RWPE2 (cell line): ENCODE measurements around the gene MAGEA8.

Experiments
- ATAC-seq: fragments of 200-7000 bp; cut with Tn5 transposase; 3 replicates; pipeline ENCODE4 v1.9.1; 2021; ENCODE audit warnings: low read depth
- DNase-seq: peaks from one replicate; pipeline ENCODE4 v3.0.0-alpha.2; 2020; ENCODE audit warnings: low spot score
- H3K27ac ChIP-seq: fragments of 450-650 bp; 2 replicates; pipeline ENCODE4 v1.5.1; 2017; ENCODE audit warnings: mild to moderate bottlenecking; ENCODE audit not compliant: poor library complexity, severe bottlenecking
- H3K27me3 ChIP-seq: fragments of 250-450 bp; sonication (Bioruptor Pico); 2 replicates; pipeline ENCODE4 v1.5.1; 2021; ENCODE audit warnings: mild to moderate bottlenecking, moderate library complexity; ENCODE audit not compliant: insufficient read depth, poor library complexity, severe bottlenecking
- H3K36me3 ChIP-seq: fragments of 250-450 bp; sonication (Bioruptor Pico); 2 replicates; pipeline ENCODE4 v1.5.1; 2020; ENCODE audit warnings: low read depth, mild to moderate bottlenecking, moderate library complexity
- H3K4me1 ChIP-seq: fragments of 250-450 bp; sonication (Bioruptor Pico); 2 replicates; pipeline ENCODE4 v1.5.1; 2021; ENCODE audit warnings: mild to moderate bottlenecking, moderate library complexity; ENCODE audit not compliant: insufficient read depth, poor library complexity, severe bottlenecking
- H3K4me3 ChIP-seq: fragments of 250-450 bp; sonication (Bioruptor Pico); 2 replicates; pipeline ENCODE4 v1.5.1; 2021; ENCODE audit warnings: mild to moderate bottlenecking, moderate library complexity; ENCODE audit not compliant: severe bottlenecking
- H3K9me3 ChIP-seq: fragments of 250-450 bp; sonication (Bioruptor Pico); 2 replicates; pipeline ENCODE4 v1.5.1; 2021; ENCODE audit warnings: mild to moderate bottlenecking, moderate library complexity; ENCODE audit not compliant: severe bottlenecking
- CTCF ChIP-seq: fragments of 450-650 bp; IDR thresholded peaks from one replicate; pipeline ENCODE4 v1.5.1; 2017; ENCODE audit warnings: mild to moderate bottlenecking, moderate library complexity; ENCODE audit not compliant: poor library complexity, severe bottlenecking

The MAGEA8 gene

GRCh38 chrX:149841929-149842328, 39.1 kb upstream of the MAGEA8 start:
- Histone ChIP-seq H3K9me3 (no peaks in the 10 kb centered on the region), H3K27ac (no peak overlapping the region), H3K27me3 (no peaks in the 10 kb centered on the region), H3K36me3 (no peaks in the 10 kb centered on the region), H3K4me3 (no peak overlapping the region), H3K4me1 (no peaks in the 10 kb centered on the region)
- no peak for ATAC-seq
- TF ChIP-seq CTCF: no peak
- DNase-seq: no peak

GRCh38 chrX:149845385-149845784, 35.6 kb upstream of the MAGEA8 start:
- no peak for ATAC-seq
- Histone ChIP-seq H3K36me3 (no peaks in the 10 kb centered on the region), H3K27me3 (no peaks in the 10 kb centered on the region), H3K27ac (no peak overlapping the region), H3K9me3 (no peaks in the 10 kb centered on the region), H3K4me1 (no peaks in the 10 kb centered on the region), H3K4me3 (no peak overlapping the region)
- TF ChIP-seq CTCF: no peak
- DNase-seq: no peak

- Histone ChIP-seq H3K27me3 (no peaks in the 10 kb centered on the region), H3K4me3 (no peak overlapping the region), H3K4me1 (no peaks in the 10 kb centered on the region), H3K27ac (no peak overlapping the region), H3K36me3 (no peaks in the 10 kb centered on the region), H3K9me3 (no peaks in the 10 kb centered on the region)
- DNase-seq (no peak), ATAC-seq (no peak)
- TF ChIP-seq CTCF: no peak
Measured at GRCh38 chrX:149846789-149847188, 34.2 kb upstream of the MAGEA8 start.

GRCh38 chrX:149848855-149849254, 32.1 kb upstream of the MAGEA8 start:
- Histone ChIP-seq H3K4me1 (no peaks in the 10 kb centered on the region), H3K9me3 (no peaks in the 10 kb centered on the region), H3K27ac (no peak overlapping the region), H3K4me3 (no peak overlapping the region), H3K27me3 (no peaks in the 10 kb centered on the region), H3K36me3 (no peaks in the 10 kb centered on the region)
- ATAC-seq (no peak), DNase-seq (no peak)
- TF ChIP-seq CTCF: no peak

GRCh38 chrX:149849787-149850186, 31.2 kb upstream of the MAGEA8 start:
- DNase-seq (no peak), ATAC-seq (no peak)
- no peak for TF ChIP-seq CTCF
- Histone ChIP-seq H3K36me3 (no peaks in the 10 kb centered on the region), H3K4me3 (no peak overlapping the region), H3K27me3 (no peaks in the 10 kb centered on the region), H3K27ac (no peak overlapping the region), H3K4me1 (no peaks in the 10 kb centered on the region), H3K9me3 (no peaks in the 10 kb centered on the region)
